ENCODE results near the gene CHST11.
"Not testable (repeated sequence)": the region's sequence is repeated elsewhere in the genome, so short reads cannot be mapped to it uniquely, and the experiment has no call there.

CHST11 gene

DNA sequence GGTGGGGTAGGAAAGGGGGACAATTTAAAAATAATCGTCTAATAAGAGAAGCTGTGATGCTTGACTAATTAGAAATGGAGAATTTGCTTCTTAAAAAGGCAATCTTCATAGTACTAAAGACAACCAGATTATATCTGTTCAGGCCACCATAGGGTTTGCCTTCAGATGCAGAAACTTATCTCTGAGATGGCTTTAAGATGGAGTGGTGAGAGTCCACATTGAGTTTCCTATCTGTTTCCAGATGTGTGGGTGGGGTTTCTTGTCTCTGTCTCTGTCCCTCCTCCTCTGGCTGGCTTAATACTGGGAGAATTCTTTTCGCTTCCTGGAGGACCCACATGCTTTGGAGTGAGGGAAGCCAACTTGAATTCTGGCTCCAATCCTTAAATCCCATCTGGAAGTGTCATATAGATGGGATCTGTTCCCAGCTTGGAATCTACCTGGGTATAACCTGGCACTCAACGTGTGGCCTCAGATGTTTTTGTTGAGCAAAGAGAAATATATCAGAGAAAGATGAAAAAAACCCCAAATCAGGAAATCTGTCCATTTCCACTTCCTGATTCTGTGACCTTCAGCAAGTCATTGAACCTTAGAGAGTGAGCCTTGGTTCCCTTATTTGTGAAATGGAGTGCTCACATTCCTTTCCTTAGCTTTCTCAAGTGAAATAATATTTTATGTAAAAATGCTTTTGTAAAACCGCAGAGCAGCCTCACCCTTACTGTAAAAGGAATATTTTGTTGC, 66.4 kb downstream of the CHST11 start:
- DNase-seq (ENCODE audit: low read depth in 3 of 3, low spot score in 1 of 3), result no peak

DNA sequence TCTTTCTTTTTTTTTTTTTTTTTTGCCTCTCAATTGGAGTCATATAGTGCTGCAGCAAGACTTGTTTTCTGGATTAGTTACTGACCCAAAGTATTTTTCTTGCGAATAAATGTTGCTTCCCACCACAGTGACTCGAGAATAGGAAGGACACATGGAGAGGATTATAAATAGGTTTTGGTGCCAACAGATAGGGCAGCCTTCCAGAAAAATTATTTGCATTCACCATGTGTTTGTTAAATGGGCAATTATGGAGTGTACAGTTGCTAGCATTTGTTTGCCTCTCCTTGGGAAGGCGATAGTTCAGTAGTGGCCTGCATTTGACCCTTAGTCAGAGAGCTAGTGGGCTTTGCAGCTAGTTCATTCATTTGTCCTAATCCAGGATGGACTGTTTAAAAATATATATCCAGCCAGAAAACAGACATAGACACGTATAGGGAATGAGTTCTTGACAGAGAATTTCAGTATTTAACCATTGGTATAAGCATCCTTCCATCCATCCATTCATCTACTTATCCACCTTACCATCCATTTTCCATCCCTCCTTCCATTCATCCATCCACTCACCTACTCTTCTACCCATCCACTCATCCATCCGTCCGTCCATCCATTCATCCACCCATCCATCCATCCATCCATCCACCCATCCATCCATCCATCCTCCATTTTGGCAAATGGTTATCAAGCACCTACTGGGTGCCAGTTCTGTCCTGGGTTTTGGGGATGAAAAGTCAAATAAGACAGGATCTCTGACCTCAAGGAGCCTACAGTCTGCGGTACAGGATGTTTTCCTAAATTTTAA, 67.5 kb downstream of the CHST11 start:
- DNase-seq (ENCODE audit: low read depth in 3 of 3, low spot score in 1 of 3), result no peak

GRCh38 chr12:104526320-104526719, 69.6 kb downstream of the CHST11 start:
- no peak for DNase-seq (ENCODE audit: low read depth in 3 of 3, low spot score in 1 of 3)

- no peak for DNase-seq (ENCODE audit: low read depth in 3 of 3, low spot score in 1 of 3)
Observed at GRCh38 chr12:104526751-104527150, 70.0 kb downstream of the CHST11 start.

DNA sequence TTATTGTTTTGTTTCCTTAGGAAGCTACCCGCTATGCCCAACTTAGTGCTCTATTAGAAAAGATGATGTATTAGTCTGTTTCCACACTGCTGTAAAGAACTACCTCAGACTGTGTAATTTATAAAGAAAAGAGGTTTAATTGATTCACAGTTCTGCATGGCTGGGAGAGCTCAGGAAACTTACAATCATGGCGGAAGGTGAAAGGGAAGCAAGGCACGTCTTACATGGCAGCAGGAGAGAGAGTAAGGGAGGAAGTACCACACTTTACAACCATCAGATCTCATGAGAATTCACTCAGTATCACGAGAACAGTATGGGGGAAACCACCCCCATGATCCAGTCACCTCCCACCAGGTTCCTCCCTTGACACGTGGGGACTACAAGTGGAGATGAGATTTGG, 70.9 kb downstream of the CHST11 start:
- DNase-seq (ENCODE audit: low read depth in 3 of 3, low spot score in 1 of 3), result not testable (repeated sequence)

- DNase-seq (ENCODE audit: low read depth in 3 of 3, low spot score in 1 of 3), result no peak
Observed at GRCh38 chr12:104529130-104529874, 72.6 kb downstream of the CHST11 start.

DNA sequence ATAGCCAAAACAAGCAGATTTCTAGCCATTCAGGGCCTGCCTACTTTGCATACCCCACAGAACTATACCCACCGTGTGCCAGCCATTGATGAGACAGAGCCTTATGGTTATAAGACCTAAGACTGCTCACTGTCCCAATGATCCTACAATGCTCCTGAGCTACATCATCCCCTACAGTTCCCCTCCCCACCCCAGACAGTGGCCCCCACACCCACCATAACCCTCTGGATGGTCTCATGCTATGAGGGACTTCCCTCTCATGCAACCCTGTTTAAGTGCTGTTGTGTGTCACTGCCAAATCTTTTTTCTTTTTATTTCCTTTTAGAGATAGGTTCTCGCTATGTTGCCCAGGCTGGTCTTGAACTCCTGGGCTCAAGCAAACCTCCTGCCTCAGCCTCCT, 75.9 kb downstream of the CHST11 start:
- no peak for DNase-seq (ENCODE audit: low read depth in 3 of 3, low spot score in 1 of 3)

DNA sequence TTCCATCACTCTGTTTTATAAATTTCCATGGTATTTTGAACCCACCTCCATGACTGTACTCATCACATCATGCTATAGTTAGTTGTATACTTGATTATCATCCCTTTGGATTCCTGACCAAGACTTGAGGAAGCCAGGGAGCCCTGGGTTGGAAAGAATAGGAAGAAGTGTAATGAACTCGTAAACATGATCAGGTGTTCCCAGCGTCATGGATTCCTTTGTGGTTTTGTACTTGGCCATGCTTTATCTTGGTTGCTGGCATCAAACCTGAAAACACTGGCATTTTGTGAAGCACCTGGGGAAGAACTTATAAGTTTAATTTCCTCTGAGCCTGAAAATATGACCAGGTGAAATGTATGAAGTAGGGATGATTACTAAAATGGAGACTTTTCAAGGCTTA, 76.4 kb downstream of the CHST11 start:
- DNase-seq (ENCODE audit: low read depth in 3 of 3, low spot score in 1 of 3), result no peak

DNA sequence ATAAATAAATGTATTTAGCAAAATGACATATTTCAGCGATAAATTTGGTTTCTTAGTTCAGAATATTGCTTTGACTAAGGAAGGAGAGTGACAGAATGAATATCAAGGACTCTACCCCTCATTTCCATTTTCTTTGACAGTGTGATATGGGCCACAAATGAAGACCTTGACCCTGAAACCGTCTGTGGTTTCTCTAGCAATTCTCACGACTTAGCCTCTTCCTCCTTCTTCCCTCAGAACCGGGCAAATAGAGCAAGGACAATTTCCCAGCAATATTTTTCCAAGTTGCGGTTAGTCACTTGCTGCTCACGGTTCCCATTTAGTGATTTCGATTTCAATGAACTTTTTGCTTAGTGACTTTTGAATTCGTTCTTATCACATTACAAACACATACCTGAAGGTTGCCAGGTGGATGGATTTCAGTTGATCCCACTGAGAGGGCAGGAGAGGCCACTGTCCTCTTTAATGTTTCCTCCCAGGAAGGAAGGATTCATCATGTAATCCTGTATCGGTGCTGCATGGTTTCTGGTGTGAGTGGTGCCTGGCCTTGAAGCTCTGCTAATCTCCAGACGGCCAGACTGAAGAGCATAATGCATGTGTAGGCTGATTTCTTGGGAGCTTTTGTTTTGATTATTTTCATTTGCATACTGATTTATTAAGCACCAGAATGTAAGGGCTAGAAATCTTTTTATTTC, 77.6 kb downstream of the CHST11 start:
- no peak for DNase-seq (ENCODE audit: low read depth in 3 of 3, low spot score in 1 of 3)

DNA sequence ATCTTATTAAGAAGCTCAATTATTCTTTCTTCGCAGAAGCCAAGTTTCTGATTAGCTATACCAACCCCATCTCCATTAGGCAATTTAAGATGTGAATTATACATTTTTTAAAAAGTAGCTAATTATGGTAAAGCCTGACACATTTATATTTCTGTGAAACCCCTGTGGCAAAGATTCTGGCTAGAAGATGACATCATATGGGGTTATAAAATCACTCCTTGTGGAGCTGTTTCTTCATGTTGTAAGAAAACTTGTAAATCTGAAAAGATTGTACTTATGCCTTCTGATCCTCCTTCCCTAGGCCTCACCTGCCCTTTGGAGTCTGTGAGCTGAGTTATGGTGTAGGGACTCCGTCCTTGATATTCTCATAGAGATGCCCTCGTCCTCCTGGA, 78.1 kb downstream of the CHST11 start:
- DNase-seq (ENCODE audit: low read depth in 3 of 3, low spot score in 1 of 3), result no peak

DNA sequence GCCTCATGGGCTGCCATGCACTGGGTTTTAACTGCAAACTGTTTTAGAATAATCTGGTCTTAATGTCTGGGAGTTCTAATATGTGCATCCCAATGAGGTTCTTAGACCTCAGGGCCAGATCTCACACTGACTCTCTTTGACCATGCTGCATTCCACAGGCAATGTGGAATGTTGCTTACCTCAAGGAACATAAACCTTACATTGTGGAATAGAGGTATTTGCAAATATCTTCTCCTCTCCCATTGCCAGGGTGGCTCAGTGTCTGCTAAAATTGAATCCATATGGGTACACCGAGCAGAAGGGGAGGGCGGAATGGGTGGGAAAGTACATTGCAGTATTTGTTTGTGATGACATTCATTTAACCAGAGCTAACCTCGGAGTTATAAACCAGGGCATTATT, 78.6 kb downstream of the CHST11 start:
- DNase-seq (ENCODE audit: low read depth in 3 of 3, low spot score in 1 of 3), result no peak

DNA sequence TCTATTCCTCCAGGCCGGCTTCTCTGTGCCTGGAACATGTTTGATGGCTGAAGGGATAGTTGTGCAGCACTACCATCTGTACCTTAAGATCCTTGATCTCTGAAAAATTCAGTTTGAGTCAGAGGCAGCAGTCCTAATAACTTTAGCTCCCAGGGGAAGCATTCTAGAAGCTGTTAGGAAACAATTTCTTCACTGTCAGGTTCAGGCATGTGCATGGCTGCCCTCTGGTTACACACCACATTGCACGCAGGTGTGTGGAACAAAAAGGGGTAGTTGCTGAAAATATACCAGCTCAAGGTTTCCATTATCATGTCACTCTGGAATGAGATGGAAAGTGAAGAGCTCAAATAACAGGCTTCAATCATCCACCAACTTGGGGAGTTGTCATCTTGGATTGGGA, 80.1 kb downstream of the CHST11 start:
- DNase-seq (ENCODE audit: low read depth in 3 of 3, low spot score in 1 of 3), result no peak

GRCh38 chr12:104538056-104538455, 81.3 kb downstream of the CHST11 start:
- DNase-seq (ENCODE audit: low read depth in 3 of 3, low spot score in 1 of 3), result no peak

DNA sequence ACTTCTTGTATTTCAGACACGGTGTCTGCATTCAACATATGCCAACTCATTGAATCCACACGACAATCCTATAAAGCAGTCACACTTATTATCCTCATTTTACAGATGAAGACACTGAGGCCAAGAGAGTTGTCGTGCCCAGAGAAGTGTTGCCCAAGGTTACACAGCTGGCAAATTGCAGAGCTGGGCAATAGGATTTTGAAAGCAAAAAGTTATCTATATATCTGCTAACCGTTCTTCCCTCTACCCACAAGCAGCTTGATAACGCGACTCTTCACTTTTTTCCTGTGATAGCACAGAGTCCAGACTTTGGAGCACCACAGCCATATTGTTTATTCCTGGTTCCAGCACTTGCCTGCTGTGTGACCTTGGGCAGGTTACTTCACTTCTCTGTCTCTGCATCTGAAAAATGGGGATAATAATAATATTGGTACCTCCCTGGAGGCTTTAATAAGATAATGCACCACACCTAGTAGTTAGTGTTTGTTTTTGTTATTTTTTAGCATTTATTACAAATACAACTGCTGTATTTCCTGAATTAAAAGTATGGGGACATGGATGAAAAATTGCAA, 82.2 kb downstream of the CHST11 start:
- DNase-seq (ENCODE audit: low read depth in 3 of 3, low spot score in 1 of 3), result no peak

DNA sequence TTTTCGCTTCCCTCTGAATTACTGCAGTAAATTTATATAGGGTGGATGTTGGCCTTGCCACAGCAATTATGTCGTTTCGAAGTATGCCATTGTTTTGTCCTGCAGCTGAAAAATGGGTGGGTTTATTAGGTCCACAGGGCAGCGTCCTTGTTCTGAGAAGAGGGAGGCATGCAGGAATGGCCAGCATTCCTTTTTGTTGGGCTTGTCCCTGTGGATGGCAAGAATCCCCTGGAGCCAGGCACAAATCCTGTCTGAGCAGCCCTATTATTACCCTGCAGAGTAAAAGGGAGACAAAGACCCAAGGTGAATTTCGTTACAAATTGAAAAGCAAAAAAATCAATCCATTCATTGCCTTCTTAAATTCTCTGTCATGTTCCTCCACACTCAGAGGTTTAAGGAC, 88.1 kb downstream of the CHST11 start:
- no peak for DNase-seq (ENCODE audit: low read depth in 3 of 3, low spot score in 1 of 3)

- DNase-seq (ENCODE audit: low read depth in 3 of 3, low spot score in 1 of 3), result no peak
Observed at GRCh38 chr12:104546575-104546974, 89.8 kb downstream of the CHST11 start.

- no peak for DNase-seq (ENCODE audit: low read depth in 3 of 3, low spot score in 1 of 3)
Observed at GRCh38 chr12:104547235-104547634, 90.5 kb downstream of the CHST11 start.

DNA sequence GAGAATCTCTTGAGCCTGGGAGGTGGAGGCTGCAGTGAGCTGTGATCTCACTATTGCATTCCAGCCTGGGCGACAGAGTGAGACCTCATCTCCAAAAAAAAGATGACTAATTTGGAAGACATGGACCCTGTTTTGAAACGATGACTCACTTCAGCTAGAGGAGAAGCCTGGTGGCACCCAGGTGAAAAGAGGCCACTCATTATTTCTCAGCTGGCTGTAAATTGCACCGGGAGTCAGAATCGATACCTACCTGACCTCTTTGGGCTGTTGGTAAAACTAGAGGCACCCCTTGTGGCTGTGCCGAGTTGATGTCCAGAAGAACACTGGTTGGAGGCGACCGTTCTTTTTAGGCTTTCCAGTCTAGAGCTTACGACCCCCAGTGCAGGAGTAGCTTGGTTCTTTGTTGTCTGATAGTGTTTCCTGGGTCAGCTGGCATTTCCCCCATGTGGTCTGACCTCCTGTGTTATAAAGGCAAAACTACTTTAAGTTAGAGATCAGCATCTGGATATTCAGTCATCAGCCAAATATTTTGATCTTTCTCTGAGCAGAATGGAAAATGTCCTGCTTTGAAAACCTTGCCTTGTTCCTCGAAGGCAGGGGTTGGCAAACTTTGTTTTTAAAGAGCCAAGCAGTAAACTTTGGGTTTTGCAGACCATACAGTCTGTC, 93.2 kb downstream of the CHST11 start:
- DNase-seq (ENCODE audit: low read depth in 3 of 3, low spot score in 1 of 3), result no peak

GRCh38 chr12:104551313-104551931, 94.7 kb downstream of the CHST11 start:
- no peak for DNase-seq (ENCODE audit: low read depth in 3 of 3, low spot score in 1 of 3)

GRCh38 chr12:104553421-104553820, 96.7 kb downstream of the CHST11 start:
- DNase-seq (ENCODE audit: low read depth in 3 of 3, low spot score in 1 of 3), result no peak

Measured in stimulated activated CD4-positive, alpha-beta T cell treated with anti-CD3 and anti-CD28 coated beads, TNF-alpha, amount 100 ng/mL, for 1 hour (primary cell).